ENCODE data around the gene KRT6A.

- TF ChIP-seq EZH2phosphoT487 (IDR thresholded peaks at IDR 0.05; ENCODE audit: insufficient read depth, low read depth) (no peak), EZH2 (IDR thresholded peaks at IDR 0.05; ENCODE audit: insufficient read depth, poor library complexity, severe bottlenecking) (no peak)
These were observed 21.6 kb upstream of the KRT6A start for GRCh38 chr12:52514471-52515318.

All from GM23248 (cell line).